HG03108 (cell line): ENCODE measurements around the gene GNB5.
"Not testable (repeated sequence)": the region's sequence is repeated elsewhere in the genome, so short reads cannot be mapped to it uniquely, and the experiment has no call there.

ENCODE experiments used
- ATAC-seq: cut with Tn5 transposase; IDR thresholded peaks from one replicate; pipeline ENCODE4 v1.9.1; 2021; ENCODE audit warnings: moderate library complexity; ENCODE audit not compliant: unreplicated experiment

The GNB5 gene

GRCh38 chr15:52097180-52097579 lies 94.0 kb downstream of the GNB5 start:
- no peak for ATAC-seq

GRCh38 chr15:52096536-52096935 lies 94.7 kb downstream of the GNB5 start:
- ATAC-seq = not testable (repeated sequence)

- no peak for ATAC-seq
Observed at GRCh38 chr15:52095597-52096262, 95.5 kb downstream of the GNB5 start.

- ATAC-seq = no peak
Observed at GRCh38 chr15:52094811-52095584, 96.2 kb downstream of the GNB5 start.

- no peak for ATAC-seq
Observed at GRCh38 chr15:52093539-52094510, 97.4 kb downstream of the GNB5 start.

- no peak for ATAC-seq
Observed at GRCh38 chr15:52093167-52093538, 98.0 kb downstream of the GNB5 start.

GRCh38 chr15:52090193-52090592 lies 101.0 kb downstream of the GNB5 start:
- no peak for ATAC-seq

GRCh38 chr15:52086011-52086786 lies 105.0 kb downstream of the GNB5 start:
- no peak for ATAC-seq

- no peak for ATAC-seq
Observed at GRCh38 chr15:52085299-52085698, 105.9 kb downstream of the GNB5 start.

GRCh38 chr15:52083603-52084002 lies 107.6 kb downstream of the GNB5 start:
- ATAC-seq = no peak

GRCh38 chr15:52083037-52083359 lies 108.2 kb downstream of the GNB5 start:
- ATAC-seq = not testable (repeated sequence)

GRCh38 chr15:52082197-52083036 lies 108.8 kb downstream of the GNB5 start:
- ATAC-seq = peak; percentile 82

- ATAC-seq = no peak
Observed at GRCh38 chr15:52080706-52081392, 110.3 kb downstream of the GNB5 start.

- ATAC-seq = no peak
Observed at GRCh38 chr15:52080031-52080430, 111.2 kb downstream of the GNB5 start.

- no peak for ATAC-seq
Observed at GRCh38 chr15:52078876-52079700, 112.1 kb downstream of the GNB5 start.

GRCh38 chr15:52078197-52078875 lies 112.9 kb downstream of the GNB5 start:
- no peak for ATAC-seq

- ATAC-seq = peak; percentile 40
Observed at GRCh38 chr15:52076889-52077781, 114.1 kb downstream of the GNB5 start.
